ENCODE data around the gene C13orf42. TPM values are rescaled to one million over a fixed set of nuclear protein-coding genes. Genes with fewer than 3 reads are reported as not detected.
A peak's percentile ranks its signal among the peaks of the same experiment; 100 is the strongest.

Gene C13orf42
- total RNA-seq = under 1 TPM in 1 of 2 donors, not detected in 1; 0.23 TPM
- under 1 TPM in 1 of 2 donors, not detected in 1; 0.04 TPM for polyA plus RNA-seq
- long read RNA-seq, donor 1 = 0 reads
- long read RNA-seq, donor 2 = 0 reads
- long read RNA-seq, donor 3 = 0 reads
- long read RNA-seq, donor 4 = 0 reads
- long read RNA-seq, donor 5 = 0 reads

GRCh38 chr13:51111174-51111573 lies at the start of gene C13orf42:
C13orf42 (minus strand) TSS chr13:51111274; CDS start chr13:51111209, 65 bp downstream.
- peaks cover 0 to 2% (median 0%) of the 10 kb centered on the region in 4 donors for H3K9me3 ChIP-seq (ENCODE audit: control insufficient read depth in 4 of 4, insufficient read depth in 3 of 4, low read length in 3 of 4)
- no peak within 1 kb of the TSS for H3K9ac ChIP-seq (ENCODE audit: insufficient read depth in 1 of 2, low read length in 2 of 2)
- no peaks in the 10 kb centered on the region for H3K4me1 ChIP-seq (ENCODE audit: control insufficient read depth in 5 of 5, insufficient read depth in 5 of 5, low read length in 5 of 5)
- H3K36me3 ChIP-seq (ENCODE audit: control insufficient read depth in 4 of 4, insufficient read depth in 4 of 4, low read length in 4 of 4) = no peaks in the 10 kb centered on the region
- DNase-seq (no peak), ATAC-seq (ENCODE audit: insufficient read depth, low FRiP score) (no peak)
- no peaks in the 10 kb centered on the region for H3K27me3 ChIP-seq (ENCODE audit: control insufficient read depth in 3 of 3, insufficient read depth in 3 of 3, low read length in 2 of 3)
- no peak within 1 kb of the TSS for H3K27ac ChIP-seq (ENCODE audit: low read depth in 1 of 2, low read length in 1 of 2)
- TF ChIP-seq CTCF (IDR thresholded peaks at IDR 0.05; ENCODE audit: control extremely low read depth, extremely low read depth) = no peak
- no peak within 1 kb of the TSS for H3K4me3 ChIP-seq
- WGBS, 2 donors = 92 to 93% methylated on average over 9 of the region's 9 CpGs

DNA sequence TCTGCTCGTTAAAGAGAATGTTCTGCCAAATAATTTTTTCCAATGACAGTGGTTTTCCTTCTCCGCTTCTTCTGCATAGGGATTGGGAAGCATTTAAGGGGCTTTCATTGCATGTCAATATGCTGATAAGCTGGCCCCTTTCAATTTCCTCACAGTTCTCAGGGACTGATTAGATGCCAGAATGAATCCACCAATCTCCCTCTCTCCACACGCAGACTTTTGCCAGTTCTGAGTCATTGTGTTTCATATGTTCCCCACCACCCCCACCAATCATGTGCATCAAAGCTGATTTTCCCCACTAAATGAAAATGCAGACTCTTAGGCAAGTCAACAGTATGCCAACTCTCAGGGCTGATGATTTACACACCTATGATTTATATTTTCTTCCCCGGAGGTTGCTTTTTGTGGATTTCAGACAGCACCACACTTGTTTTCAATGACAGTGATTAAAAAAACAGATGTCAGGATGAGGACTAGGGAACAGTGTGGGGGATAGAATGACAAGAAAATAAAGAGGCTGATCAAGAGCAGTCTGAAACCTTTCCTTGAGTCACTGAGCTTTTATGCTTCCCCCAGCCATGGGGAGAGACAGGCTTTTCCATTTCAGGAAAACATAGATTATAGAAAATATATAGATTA lies 47.9 kb upstream of the C13orf42 start:
- Histone ChIP-seq H3K27me3 (ENCODE audit: control insufficient read depth in 3 of 3, insufficient read depth in 3 of 3, low read length in 2 of 3) (no peaks in the 10 kb centered on the region), H3K4me3 (no peak overlapping the region), H3K4me1 (ENCODE audit: control insufficient read depth in 5 of 5, insufficient read depth in 5 of 5, low read length in 5 of 5) (peaks cover 0 to 7% (median 0%) of the 10 kb centered on the region in 5 donors), H3K9ac (ENCODE audit: insufficient read depth in 1 of 2, low read length in 2 of 2) (no peak overlapping the region), H3K36me3 (ENCODE audit: control insufficient read depth in 4 of 4, insufficient read depth in 4 of 4, low read length in 4 of 4) (no peaks in the 10 kb centered on the region), H3K9me3 (ENCODE audit: control insufficient read depth in 4 of 4, insufficient read depth in 3 of 4, low read length in 3 of 4) (no peaks in the 10 kb centered on the region), H3K27ac (ENCODE audit: low read depth in 1 of 2, low read length in 1 of 2) (no peak overlapping the region)
- DNase-seq = peak in 1 of 3 donors; percentile 36
- no peak for ATAC-seq (ENCODE audit: insufficient read depth, low FRiP score)
- 58 to 65% methylated on average over 4 of the region's 4 CpGs for WGBS, 2 donors
- TF ChIP-seq CTCF (IDR thresholded peaks at IDR 0.05; ENCODE audit: control extremely low read depth, extremely low read depth) = no peak

- no peak for TF ChIP-seq CTCF (IDR thresholded peaks at IDR 0.05; ENCODE audit: control extremely low read depth, extremely low read depth)
- no peak for ATAC-seq (ENCODE audit: insufficient read depth, low FRiP score)
Observed at GRCh38 chr13:51158365-51158764, 47.3 kb upstream of the C13orf42 start.

More at GRCh38 chr13:51158365-51158764, 47.3 kb upstream of the C13orf42 start:
- Histone ChIP-seq H3K9me3 (ENCODE audit: control insufficient read depth in 4 of 4, insufficient read depth in 3 of 4, low read length in 3 of 4) (no peaks in the 10 kb centered on the region), H3K36me3 (ENCODE audit: control insufficient read depth in 4 of 4, insufficient read depth in 4 of 4, low read length in 4 of 4) (no peaks in the 10 kb centered on the region), H3K27ac (ENCODE audit: low read depth in 1 of 2, low read length in 1 of 2) (no peak overlapping the region), H3K4me1 (ENCODE audit: control insufficient read depth in 5 of 5, insufficient read depth in 5 of 5, low read length in 5 of 5) (peaks cover 0 to 7% (median 0%) of the 10 kb centered on the region in 5 donors), H3K27me3 (ENCODE audit: control insufficient read depth in 3 of 3, insufficient read depth in 3 of 3, low read length in 2 of 3) (no peaks in the 10 kb centered on the region), H3K4me3 (no peak overlapping the region), H3K9ac (ENCODE audit: insufficient read depth in 1 of 2, low read length in 2 of 2) (no peak overlapping the region)
- no peak for DNase-seq
- WGBS, 2 donors = 94 to 98% methylated on average over 4 of the region's 4 CpGs
